Spleen (tissue), 7 donors: ENCODE measurements around the gene PRKCZ.

Experiments used
- POLR2A ChIP-seq, 3 donors: fragments of 450-650 bp; IDR thresholded peaks; one replicate each; pipeline ENCODE4 v1.5.1; 2017; ENCODE audit warnings: antibody characterized with exemption in 3 of 3, mild to moderate bottlenecking in 1 of 3
- POLR2AphosphoS5 ChIP-seq, 3 donors: sonication (generic); formaldehyde crosslinking; IDR thresholded peaks; one replicate each; pipeline ENCODE4 v1.5.1; 2017; ENCODE audit warnings: antibody characterized with exemption in 3 of 3
- TF ChIP-seq, protein P1 (sequence below), 11 experiments: fragments of 200-600 bp in 7 of 11; fragments of 450-650 bp in 4 of 11; sonication (generic) in 4 of 11; IDR thresholded peaks in 8 of 11; conservative IDR thresholded peaks in 3 of 11; 1 replicate in 7 of 11; 2 replicates in 4 of 11; pipeline versions ENCODE4 v1.4.0 to v1.8.0; 2016 to 2021; ENCODE audit warnings: antibody characterized with exemption in 11 of 11, inconsistent platforms in 4 of 11, mild to moderate bottlenecking in 1 of 11
- donor health status: DM: no; HTN: no; CAD: no; lungs with moderate emphysema.
- donor health status: DM: no; HTN: no; CAD: no.
- donor health status: DM: no; HTN: no; CAD: no.

DNA sequence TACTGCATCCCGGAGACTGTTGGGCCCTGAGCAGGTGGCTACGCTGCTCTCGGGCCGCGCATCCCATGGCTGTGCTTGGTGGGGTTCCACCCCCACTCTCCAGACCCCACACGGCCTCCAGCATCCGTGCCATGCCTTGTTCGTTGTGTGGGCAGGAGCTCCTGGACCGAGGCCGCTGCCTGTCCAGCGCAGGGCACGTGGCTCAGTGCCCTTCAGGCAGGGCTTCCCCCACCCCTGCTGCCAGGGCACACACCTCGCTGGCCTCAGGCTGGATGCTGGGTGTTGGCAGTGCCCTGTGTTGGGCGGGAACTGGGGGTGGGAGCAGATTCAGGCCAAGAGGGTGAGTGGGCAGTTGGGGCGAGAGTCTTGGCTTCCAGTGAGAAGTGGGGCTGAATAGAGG lies 9.9 kb downstream of the PRKCZ start:
- TF ChIP-seq, protein P1, sequence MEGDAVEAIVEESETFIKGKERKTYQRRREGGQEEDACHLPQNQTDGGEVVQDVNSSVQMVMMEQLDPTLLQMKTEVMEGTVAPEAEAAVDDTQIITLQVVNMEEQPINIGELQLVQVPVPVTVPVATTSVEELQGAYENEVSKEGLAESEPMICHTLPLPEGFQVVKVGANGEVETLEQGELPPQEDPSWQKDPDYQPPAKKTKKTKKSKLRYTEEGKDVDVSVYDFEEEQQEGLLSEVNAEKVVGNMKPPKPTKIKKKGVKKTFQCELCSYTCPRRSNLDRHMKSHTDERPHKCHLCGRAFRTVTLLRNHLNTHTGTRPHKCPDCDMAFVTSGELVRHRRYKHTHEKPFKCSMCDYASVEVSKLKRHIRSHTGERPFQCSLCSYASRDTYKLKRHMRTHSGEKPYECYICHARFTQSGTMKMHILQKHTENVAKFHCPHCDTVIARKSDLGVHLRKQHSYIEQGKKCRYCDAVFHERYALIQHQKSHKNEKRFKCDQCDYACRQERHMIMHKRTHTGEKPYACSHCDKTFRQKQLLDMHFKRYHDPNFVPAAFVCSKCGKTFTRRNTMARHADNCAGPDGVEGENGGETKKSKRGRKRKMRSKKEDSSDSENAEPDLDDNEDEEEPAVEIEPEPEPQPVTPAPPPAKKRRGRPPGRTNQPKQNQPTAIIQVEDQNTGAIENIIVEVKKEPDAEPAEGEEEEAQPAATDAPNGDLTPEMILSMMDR (IDR thresholded peaks at IDR 0.05 in 8 of 11, conservative IDR thresholded peaks at IDR 0.05 in 3 of 11), result no peak
- TF ChIP-seq POLR2A (IDR thresholded peaks at IDR 0.05), result no peak
- TF ChIP-seq POLR2AphosphoS5 (IDR thresholded peaks at IDR 0.05), result no peak
